Measurements from ENCODE around the gene ATAD5.

ATAD5 gene

GRCh38 chr17:30915833-30916611, 84.3 kb downstream of the ATAD5 start:
- Histone ChIP-seq H3K27ac (no peak overlapping the region), H3K9ac (no peak overlapping the region), H3K27me3 (ENCODE audit: insufficient read depth, low read depth) (no peaks in the 10 kb centered on the region), H3K79me2 (ENCODE audit: insufficient read depth, low read depth) (no peaks in the 10 kb centered on the region), H3K4me2 (no peak overlapping the region), H3K36me3 (ENCODE audit: insufficient read depth) (no peaks in the 10 kb centered on the region), H3K4me3 (IDR thresholded peaks at IDR 0.05; ENCODE audit: insufficient read depth, low read depth, low read length) (no peak overlapping the region), H2AFZ (ENCODE audit: low read depth) (no peak overlapping the region), H4K20me1 (ENCODE audit: insufficient read depth) (no peaks in the 10 kb centered on the region), H3K4me1 (ENCODE audit: low read depth, poor library complexity, severe bottlenecking) (no peaks in the 10 kb centered on the region)
- no peak for TF ChIP-seq CTCF (conservative IDR thresholded peaks at IDR 0.05; ENCODE audit: low read depth, low read length)

- no peak overlapping the region for H3K4me2 ChIP-seq
- H3K79me2 ChIP-seq (ENCODE audit: insufficient read depth, low read depth): no peaks in the 10 kb centered on the region
- no peak overlapping the region for H3K4me3 ChIP-seq (IDR thresholded peaks at IDR 0.05; ENCODE audit: insufficient read depth, low read depth, low read length)
- no peaks in the 10 kb centered on the region for H4K20me1 ChIP-seq (ENCODE audit: insufficient read depth)
- no peaks in the 10 kb centered on the region for H3K27me3 ChIP-seq (ENCODE audit: insufficient read depth, low read depth)
- H3K9ac ChIP-seq: no peak overlapping the region
- no peak overlapping the region for H3K27ac ChIP-seq
- no peaks in the 10 kb centered on the region for H3K4me1 ChIP-seq (ENCODE audit: low read depth, poor library complexity, severe bottlenecking)
- no peak for TF ChIP-seq CTCF (conservative IDR thresholded peaks at IDR 0.05; ENCODE audit: low read depth, low read length)
- H2AFZ ChIP-seq (ENCODE audit: low read depth): no peak overlapping the region
- H3K36me3 ChIP-seq (ENCODE audit: insufficient read depth): no peaks in the 10 kb centered on the region
Measured at GRCh38 chr17:30917050-30917449, 85.3 kb downstream of the ATAD5 start.

GRCh38 chr17:30920282-30920681, 88.5 kb downstream of the ATAD5 start:
- Histone ChIP-seq H3K27me3 (ENCODE audit: insufficient read depth, low read depth) (no peaks in the 10 kb centered on the region), H3K4me2 (no peak overlapping the region), H3K4me1 (ENCODE audit: low read depth, poor library complexity, severe bottlenecking) (no peaks in the 10 kb centered on the region), H3K9ac (no peak overlapping the region), H2AFZ (ENCODE audit: low read depth) (no peak overlapping the region), H4K20me1 (ENCODE audit: insufficient read depth) (no peaks in the 10 kb centered on the region), H3K27ac (no peak overlapping the region), H3K36me3 (ENCODE audit: insufficient read depth) (no peaks in the 10 kb centered on the region), H3K4me3 (IDR thresholded peaks at IDR 0.05; ENCODE audit: insufficient read depth, low read depth, low read length) (no peak overlapping the region), H3K79me2 (ENCODE audit: insufficient read depth, low read depth) (no peaks in the 10 kb centered on the region)
- no peak for TF ChIP-seq CTCF (conservative IDR thresholded peaks at IDR 0.05; ENCODE audit: low read depth, low read length)

GRCh38 chr17:30920683-30921543, 89.1 kb downstream of the ATAD5 start:
- no peak for TF ChIP-seq CTCF (conservative IDR thresholded peaks at IDR 0.05; ENCODE audit: low read depth, low read length)
- H4K20me1 ChIP-seq (ENCODE audit: insufficient read depth): no peaks in the 10 kb centered on the region
- no peak overlapping the region for H3K4me3 ChIP-seq (IDR thresholded peaks at IDR 0.05; ENCODE audit: insufficient read depth, low read depth, low read length)
- H3K4me1 ChIP-seq (ENCODE audit: low read depth, poor library complexity, severe bottlenecking): no peaks in the 10 kb centered on the region
- H3K27me3 ChIP-seq (ENCODE audit: insufficient read depth, low read depth): no peaks in the 10 kb centered on the region
- H3K36me3 ChIP-seq (ENCODE audit: insufficient read depth): no peaks in the 10 kb centered on the region
- no peak overlapping the region for H3K27ac ChIP-seq
- H3K9ac ChIP-seq: no peak overlapping the region
- H3K79me2 ChIP-seq (ENCODE audit: insufficient read depth, low read depth): no peaks in the 10 kb centered on the region
- no peak overlapping the region for H2AFZ ChIP-seq (ENCODE audit: low read depth)
- H3K4me2 ChIP-seq: no peak overlapping the region

Measured in KMS-11 (cell line).